ENCODE data around the gene FTO.

DNA sequence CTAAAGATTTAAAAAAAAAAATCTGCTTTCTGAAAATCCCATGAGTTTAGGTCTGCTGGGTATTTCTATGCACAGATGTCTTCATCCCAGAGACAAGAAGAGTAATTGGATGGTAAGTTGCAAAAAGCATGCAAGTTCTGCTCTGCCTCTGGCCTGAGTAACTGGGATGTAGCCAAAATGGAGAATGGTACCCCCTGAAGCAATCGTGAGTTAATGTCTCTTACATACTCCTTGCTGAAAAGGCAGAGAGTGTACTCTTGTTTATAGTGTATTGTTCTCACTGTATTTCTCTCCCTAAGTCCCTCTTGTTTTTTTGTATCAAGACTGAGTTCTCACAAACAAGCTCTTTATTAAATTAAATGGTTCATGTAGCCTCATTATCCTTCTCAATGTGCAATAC is 323.6 kb downstream of the FTO start:
- TF ChIP-seq, protein P1, sequence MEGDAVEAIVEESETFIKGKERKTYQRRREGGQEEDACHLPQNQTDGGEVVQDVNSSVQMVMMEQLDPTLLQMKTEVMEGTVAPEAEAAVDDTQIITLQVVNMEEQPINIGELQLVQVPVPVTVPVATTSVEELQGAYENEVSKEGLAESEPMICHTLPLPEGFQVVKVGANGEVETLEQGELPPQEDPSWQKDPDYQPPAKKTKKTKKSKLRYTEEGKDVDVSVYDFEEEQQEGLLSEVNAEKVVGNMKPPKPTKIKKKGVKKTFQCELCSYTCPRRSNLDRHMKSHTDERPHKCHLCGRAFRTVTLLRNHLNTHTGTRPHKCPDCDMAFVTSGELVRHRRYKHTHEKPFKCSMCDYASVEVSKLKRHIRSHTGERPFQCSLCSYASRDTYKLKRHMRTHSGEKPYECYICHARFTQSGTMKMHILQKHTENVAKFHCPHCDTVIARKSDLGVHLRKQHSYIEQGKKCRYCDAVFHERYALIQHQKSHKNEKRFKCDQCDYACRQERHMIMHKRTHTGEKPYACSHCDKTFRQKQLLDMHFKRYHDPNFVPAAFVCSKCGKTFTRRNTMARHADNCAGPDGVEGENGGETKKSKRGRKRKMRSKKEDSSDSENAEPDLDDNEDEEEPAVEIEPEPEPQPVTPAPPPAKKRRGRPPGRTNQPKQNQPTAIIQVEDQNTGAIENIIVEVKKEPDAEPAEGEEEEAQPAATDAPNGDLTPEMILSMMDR (IDR thresholded peaks at IDR 0.05) = no peak
- no peak for TF ChIP-seq EP300 (IDR thresholded peaks at IDR 0.05)

Data from tibial nerve (tissue), 4 donors.